ENCODE measurements around the gene ARMC6.
A peak's percentile ranks its signal among the peaks of the same experiment; 100 is the strongest.
"Not testable (repeated sequence)": the region's sequence is repeated elsewhere in the genome, so short reads cannot be mapped to it uniquely, and the experiment has no call there.

ARMC6 gene

GRCh38 chr19:19023376-19023775 lies 10.0 kb upstream of the ARMC6 start:
- H3K9me3 ChIP-seq (ENCODE audit: control insufficient read depth, insufficient read depth, low read depth, low read length); POLR2A ChIA-PET; H3K4me1 ChIP-seq (ENCODE audit: control insufficient read depth, insufficient read depth, low read length); H3K4me3 ChIP-seq (ENCODE audit: low read depth, low read length); H3K27ac ChIP-seq (ENCODE audit: extremely low read depth, low read depth, low read length): not testable (repeated sequence)
- CTCF ChIA-PET = interaction anchor here (0.6 to 0.9 kb wide), 3 partner anchors 38 to 153 kb away, joined by 3 read pairs; no protein-coding TSS in a partner anchor
- H3K36me3 ChIP-seq (ENCODE audit: control insufficient read depth in 2 of 2, insufficient read depth in 1 of 2, low read length in 2 of 2) = peaks cover 77 to 81% of the 10 kb centered on the region in 2 experiments
- 0 out of 2 replicates have a peak, but pooled peaks have one; percentile 17 for TF ChIP-seq PRDM10 (tag by site-specific recombination; IDR thresholded peaks at IDR 0.05)

GRCh38 chr19:19025861-19026260 lies 7.5 kb upstream of the ARMC6 start:
- peaks cover 75 to 88% of the 10 kb centered on the region in 2 experiments for H3K36me3 ChIP-seq (ENCODE audit: control insufficient read depth in 2 of 2, insufficient read depth in 1 of 2, low read length in 2 of 2)
- H3K9me3 ChIP-seq (ENCODE audit: control insufficient read depth, insufficient read depth, low read depth, low read length) = no peaks in the 10 kb centered on the region
- no peak for TF ChIP-seq EGR2 (tag by site-specific recombination; IDR thresholded peaks at IDR 0.05; ENCODE audit: low read depth)
- TF ChIP-seq ZFP69B (tag by site-specific recombination; IDR thresholded peaks at IDR 0.05) = no peak
- TF ChIP-seq SETDB1 (IDR thresholded peaks at IDR 0.05; ENCODE audit: insufficient read length, low read length) = no peak
- no peak for TF ChIP-seq ZNF510 (tag by site-specific recombination; IDR thresholded peaks at IDR 0.05; ENCODE audit: insufficient replicate concordance)
- TF ChIP-seq ZNF701 (tag by site-specific recombination; IDR thresholded peaks at IDR 0.05) = no peak
- no peak for TF ChIP-seq KLF16 (tag by site-specific recombination; IDR thresholded peaks at IDR 0.05)
- TF ChIP-seq ZNF426 (tag by site-specific recombination; IDR thresholded peaks at IDR 0.05) = no peak
- no peak for TF ChIP-seq ZNF580 (tag by site-specific recombination; IDR thresholded peaks at IDR 0.05)
- no peak for TF ChIP-seq ZNF600 (tag by site-specific recombination; IDR thresholded peaks at IDR 0.05)
- TF ChIP-seq SP3 (tag by site-specific recombination; IDR thresholded peaks at IDR 0.05) = no peak
- TF ChIP-seq ZNF394 (tag by site-specific recombination; IDR thresholded peaks at IDR 0.05; ENCODE audit: borderline replicate concordance) = no peak
- no peak for TF ChIP-seq KLF17 (tag by site-specific recombination; IDR thresholded peaks at IDR 0.05)
- no peak for TF ChIP-seq OSR2 (tag by site-specific recombination; IDR thresholded peaks at IDR 0.05)
- no peak for TF ChIP-seq ZNF423 (tag by site-specific recombination; IDR thresholded peaks at IDR 0.05)
- TF ChIP-seq ZNF138 (tag by site-specific recombination; IDR thresholded peaks at IDR 0.05; ENCODE audit: borderline replicate concordance) = no peak
- no peak overlapping the region for H3K4me3 ChIP-seq (ENCODE audit: low read depth, low read length)
- CTCF ChIA-PET = interaction anchor here (0.7 to 1.2 kb wide), 2 partner anchors 15 to 38 kb away, joined by 3 to 5 read pairs; no protein-coding TSS in a partner anchor
- no peaks in the 10 kb centered on the region for H3K4me1 ChIP-seq (ENCODE audit: control insufficient read depth, insufficient read depth, low read length)
- POLR2A ChIA-PET = no interaction called here
- H3K27ac ChIP-seq (ENCODE audit: extremely low read depth, low read depth, low read length) = no peak overlapping the region

- no peaks in the 10 kb centered on the region for H3K4me1 ChIP-seq (ENCODE audit: control insufficient read depth, insufficient read depth, low read length)
- POLR2A ChIA-PET = interaction anchor here (0.5 kb wide), 1 partner anchor 13 kb away, joined by 3 read pairs; no protein-coding TSS in a partner anchor
- CTCF ChIA-PET = interaction anchor here (0.7 kb wide), 1 partner anchor 15 kb away, joined by 5 read pairs; no protein-coding TSS in a partner anchor
- H3K4me3 ChIP-seq (ENCODE audit: low read depth, low read length) = no peak overlapping the region
- peaks cover 79 to 87% of the 10 kb centered on the region in 2 experiments for H3K36me3 ChIP-seq (ENCODE audit: control insufficient read depth in 2 of 2, insufficient read depth in 1 of 2, low read length in 2 of 2)
- no peak overlapping the region for H3K27ac ChIP-seq (ENCODE audit: extremely low read depth, low read depth, low read length)
- no peaks in the 10 kb centered on the region for H3K9me3 ChIP-seq (ENCODE audit: control insufficient read depth, insufficient read depth, low read depth, low read length)
- TF ChIP-seq ZNF664 (tag by site-specific recombination; IDR thresholded peaks at IDR 0.05) (no peak), ZFP37 (tag by site-specific recombination; IDR thresholded peaks at IDR 0.05) (no peak), OSR2 (tag by site-specific recombination; IDR thresholded peaks at IDR 0.05) (no peak), GFI1B (tag by site-specific recombination; IDR thresholded peaks at IDR 0.05) (no peak), ZNF707 (tag by site-specific recombination; IDR thresholded peaks at IDR 0.05) (no peak), ZNF785 (tag by site-specific recombination; IDR thresholded peaks at IDR 0.05) (no peak), ZNF350 (tag by site-specific recombination; IDR thresholded peaks at IDR 0.05) (no peak), PATZ1 (tag by site-specific recombination; IDR thresholded peaks at IDR 0.05) (no peak), KLF9 (tag by site-specific recombination; IDR thresholded peaks at IDR 0.05; ENCODE audit: low read depth) (no peak), ZNF248 (tag by site-specific recombination; IDR thresholded peaks at IDR 0.05) (no peak)
These were observed 7.0 kb upstream of the ARMC6 start for GRCh38 chr19:19026299-19026971.

All from HEK293 (cell line).